Uterus (tissue), 2 donors: Measurements from ENCODE around the gene SCD.

Experiments
- POLR2A ChIP-seq, 2 donors: fragments of 450-650 bp; IDR thresholded peaks; one replicate each; pipeline ENCODE4 v1.6.1; 2016; ENCODE audit warnings: antibody characterized with exemption in 2 of 2, mild to moderate bottlenecking in 1 of 2, moderate library complexity in 1 of 2
- TF ChIP-seq, protein P1 (sequence below), 4 experiments: fragments of 200-600 bp in 2 of 4; fragments of 450-650 bp in 2 of 4; sonication (generic) in 2 of 4; IDR thresholded peaks; one replicate each; pipeline ENCODE4 v1.5.1; 2016 to 2019; ENCODE audit warnings: antibody characterized with exemption in 4 of 4, mild to moderate bottlenecking in 2 of 4, moderate library complexity in 1 of 4

DNA sequence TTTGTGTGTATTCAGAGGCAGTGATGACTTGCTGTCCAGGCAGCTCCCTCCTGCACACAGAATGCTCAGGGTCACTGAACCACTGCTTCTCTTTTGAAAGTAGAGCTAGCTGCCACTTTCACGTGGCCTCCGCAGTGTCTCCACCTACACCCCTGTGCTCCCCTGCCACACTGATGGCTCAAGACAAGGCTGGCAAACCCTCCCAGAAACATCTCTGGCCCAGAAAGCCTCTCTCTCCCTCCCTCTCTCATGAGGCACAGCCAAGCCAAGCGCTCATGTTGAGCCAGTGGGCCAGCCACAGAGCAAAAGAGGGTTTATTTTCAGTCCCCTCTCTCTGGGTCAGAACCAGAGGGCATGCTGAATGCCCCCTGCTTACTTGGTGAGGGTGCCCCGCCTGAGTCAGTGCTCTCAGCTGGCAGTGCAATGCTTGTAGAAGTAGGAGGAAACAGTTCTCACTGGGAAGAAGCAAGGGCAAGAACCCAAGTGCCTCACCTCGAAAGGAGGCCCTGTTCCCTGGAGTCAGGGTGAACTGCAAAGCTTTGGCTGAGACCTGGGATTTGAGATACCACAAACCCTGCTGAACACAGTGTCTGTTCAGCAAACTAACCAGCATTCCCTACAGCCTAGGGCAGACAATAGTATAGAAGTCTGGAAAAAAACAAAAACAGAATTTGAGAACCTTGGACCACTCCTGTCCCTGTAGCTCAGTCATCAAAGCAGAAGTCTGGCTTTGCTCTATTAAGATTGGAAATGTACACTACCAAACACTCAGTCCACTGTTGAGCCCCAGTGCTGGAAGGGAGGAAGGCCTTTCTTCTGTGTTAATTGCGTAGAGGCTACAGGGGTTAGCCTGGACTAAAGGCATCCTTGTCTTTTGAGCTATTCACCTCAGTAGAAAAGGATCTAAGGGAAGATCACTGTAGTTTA, 15.8 kb downstream of the SCD start:
- no peak for TF ChIP-seq POLR2A (IDR thresholded peaks at IDR 0.05)
- TF ChIP-seq, protein P1, sequence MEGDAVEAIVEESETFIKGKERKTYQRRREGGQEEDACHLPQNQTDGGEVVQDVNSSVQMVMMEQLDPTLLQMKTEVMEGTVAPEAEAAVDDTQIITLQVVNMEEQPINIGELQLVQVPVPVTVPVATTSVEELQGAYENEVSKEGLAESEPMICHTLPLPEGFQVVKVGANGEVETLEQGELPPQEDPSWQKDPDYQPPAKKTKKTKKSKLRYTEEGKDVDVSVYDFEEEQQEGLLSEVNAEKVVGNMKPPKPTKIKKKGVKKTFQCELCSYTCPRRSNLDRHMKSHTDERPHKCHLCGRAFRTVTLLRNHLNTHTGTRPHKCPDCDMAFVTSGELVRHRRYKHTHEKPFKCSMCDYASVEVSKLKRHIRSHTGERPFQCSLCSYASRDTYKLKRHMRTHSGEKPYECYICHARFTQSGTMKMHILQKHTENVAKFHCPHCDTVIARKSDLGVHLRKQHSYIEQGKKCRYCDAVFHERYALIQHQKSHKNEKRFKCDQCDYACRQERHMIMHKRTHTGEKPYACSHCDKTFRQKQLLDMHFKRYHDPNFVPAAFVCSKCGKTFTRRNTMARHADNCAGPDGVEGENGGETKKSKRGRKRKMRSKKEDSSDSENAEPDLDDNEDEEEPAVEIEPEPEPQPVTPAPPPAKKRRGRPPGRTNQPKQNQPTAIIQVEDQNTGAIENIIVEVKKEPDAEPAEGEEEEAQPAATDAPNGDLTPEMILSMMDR (IDR thresholded peaks at IDR 0.05), result no peak
